Measurements from ENCODE around the gene HPN.

HPN gene

GRCh38 chr19:35059799-35060091 is 18.2 kb downstream of the HPN start:
- no peak for TF ChIP-seq CTCF (IDR thresholded peaks at IDR 0.05; ENCODE audit: extremely low read depth, missing control alignments)
- DNase-seq (ENCODE audit: low spot score), result no peak

GRCh38 chr19:35060160-35060855 is 18.8 kb downstream of the HPN start:
- TF ChIP-seq CTCF (IDR thresholded peaks at IDR 0.05; ENCODE audit: extremely low read depth, missing control alignments), result no peak
- no peak for DNase-seq (ENCODE audit: low spot score)

GRCh38 chr19:35061583-35062373 is 20.3 kb downstream of the HPN start:
- DNase-seq (ENCODE audit: low spot score), result no peak
- TF ChIP-seq CTCF (IDR thresholded peaks at IDR 0.05; ENCODE audit: extremely low read depth, missing control alignments), result no peak

- no peak for TF ChIP-seq CTCF (IDR thresholded peaks at IDR 0.05; ENCODE audit: extremely low read depth, missing control alignments)
Measured at GRCh38 chr19:35062942-35063341, 21.4 kb downstream of the HPN start.

GRCh38 chr19:35063940-35064818 is 22.7 kb downstream of the HPN start:
- TF ChIP-seq CTCF (IDR thresholded peaks at IDR 0.05; ENCODE audit: extremely low read depth, missing control alignments), result no peak
- no peak for DNase-seq (ENCODE audit: low spot score)

More at GRCh38 chr19:35062942-35063341, 21.4 kb downstream of the HPN start:
- DNase-seq (ENCODE audit: low spot score), result no peak

GRCh38 chr19:35065574-35065973 is 24.1 kb downstream of the HPN start:
- no peak for DNase-seq (ENCODE audit: low spot score)
- TF ChIP-seq CTCF (IDR thresholded peaks at IDR 0.05; ENCODE audit: extremely low read depth, missing control alignments), result no peak

GRCh38 chr19:35066121-35066520 is 24.6 kb downstream of the HPN start:
- DNase-seq (ENCODE audit: low spot score), result no peak
- TF ChIP-seq CTCF (IDR thresholded peaks at IDR 0.05; ENCODE audit: extremely low read depth, missing control alignments), result no peak

Data from GM20000 (cell line).